Frontal cortex (tissue), 4 donors: ENCODE data around the gene GREB1L. TPM values are rescaled to one million over a fixed set of nuclear protein-coding genes. Genes with fewer than 3 reads are reported as not detected.

ENCODE experiments used
- DNase-seq, 2 donors: peaks; one replicate each; pipeline ENCODE4 v3.0.0; 2012; ENCODE audit warnings: low spot score in 2 of 2
- FAIRE-seq: peaks from 2 replicates; lab custom pipeline; 2012; peaks lifted over from hg19 to GRCh38; lab: Jason Lieb, UNC
- small RNA-seq: library from RNA; depleted of rRNA; stranded (forward); fragments of <200 nt; gene quantifications from one replicate; pipeline ENCODE3, GENCODE V24; 2014
- total RNA-seq: library from RNA; depleted of rRNA; stranded (reverse); fragments of >200 nt; gene quantifications from one replicate; pipeline ENCODE4 v1.2.3, GENCODE V29; 2014
- donor health status: control.
- donor health status: control.
- donor health status: control.

GREB1L gene
- total RNA-seq, 1 donor from 2014 or later = 1.6 TPM

- DNase-seq (no peak), FAIRE-seq (no peak)
Measured at GRCh38 chr18:21509062-21509461, 267.0 kb downstream of the GREB1L start.

GRCh38 chr18:21513292-21513691 is 271.3 kb downstream of the GREB1L start:
- DNase-seq = no peak
- no peak for FAIRE-seq

GRCh38 chr18:21513741-21514140 is 271.7 kb downstream of the GREB1L start:
- no peak for DNase-seq
- no peak for FAIRE-seq

GRCh38 chr18:21522530-21522929 is 280.5 kb downstream of the GREB1L start:
- no peak for DNase-seq
- no peak for FAIRE-seq

GRCh38 chr18:21525916-21526315 is 283.9 kb downstream of the GREB1L start:
- DNase-seq (no peak), FAIRE-seq (no peak)

- DNase-seq (no peak), FAIRE-seq (no peak)
Measured at GRCh38 chr18:21526463-21526862, 284.4 kb downstream of the GREB1L start.

GRCh38 chr18:21534327-21534726 is 292.3 kb downstream of the GREB1L start:
- no peak for FAIRE-seq
- DNase-seq = no peak

- FAIRE-seq = no peak
- DNase-seq = no peak
Measured at GRCh38 chr18:21538230-21538629, 296.2 kb downstream of the GREB1L start.

- no peak for FAIRE-seq
- DNase-seq = no peak
Measured at GRCh38 chr18:21546423-21546822, 304.4 kb downstream of the GREB1L start.

GRCh38 chr18:21548647-21549046 is 306.6 kb downstream of the GREB1L start:
- DNase-seq = no peak
- FAIRE-seq = no peak

GRCh38 chr18:21550510-21550970 is 308.5 kb downstream of the GREB1L start:
- FAIRE-seq = no peak
- DNase-seq = no peak

GRCh38 chr18:21557607-21558253 is 315.7 kb downstream of the GREB1L start:
- no peak for DNase-seq
- no peak for FAIRE-seq

- FAIRE-seq = no peak
Measured at GRCh38 chr18:21559195-21559594, 317.2 kb downstream of the GREB1L start.

GRCh38 chr18:21571772-21572171 is 329.7 kb downstream of the GREB1L start:
- DNase-seq = no peak
- no peak for FAIRE-seq

More at GRCh38 chr18:21559195-21559594, 317.2 kb downstream of the GREB1L start:
- DNase-seq = no peak

Small RNA genes within 50 kb of the gene (small RNA-seq; reads per million reads assigned to genes)
- not detected for gene RF00603

Other genes starting within 250 kb of the GREB1L start
- 40.4 TPM for gene ROCK1, start 130.4 kb upstream of the GREB1L start, total RNA-seq